ENCODE data around the gene CDK18.

CDK18 gene

GRCh38 chr1:205484985-205485967 is 19.2 kb upstream of the CDK18 start:
- no peaks in the 10 kb centered on the region for H3K4me1 ChIP-seq (ENCODE audit: insufficient read depth, low read length)
- no peak overlapping the region for H3K4me3 ChIP-seq (ENCODE audit: low read length)
- no peaks in the 10 kb centered on the region for H3K36me3 ChIP-seq (ENCODE audit: insufficient read depth, low read length)
- no peaks in the 10 kb centered on the region for H3K9me3 ChIP-seq (ENCODE audit: low read length)
- H2AFZ ChIP-seq (ENCODE audit: low read depth, low read length), result no peak overlapping the region
- H3K27me3 ChIP-seq (ENCODE audit: insufficient read depth, low read length), result peaks cover 39% of the 10 kb centered on the region

- H2AFZ ChIP-seq (ENCODE audit: low read depth, low read length), result no peak overlapping the region
- no peaks in the 10 kb centered on the region for H3K4me1 ChIP-seq (ENCODE audit: insufficient read depth, low read length)
- H3K9me3 ChIP-seq (ENCODE audit: low read length), result no peaks in the 10 kb centered on the region
- H3K4me3 ChIP-seq (ENCODE audit: low read length), result no peak overlapping the region
- peaks cover 35% of the 10 kb centered on the region for H3K27me3 ChIP-seq (ENCODE audit: insufficient read depth, low read length)
- no peaks in the 10 kb centered on the region for H3K36me3 ChIP-seq (ENCODE audit: insufficient read depth, low read length)
Observed at GRCh38 chr1:205486258-205486657, 18.2 kb upstream of the CDK18 start.

GRCh38 chr1:205488074-205488723 is 16.3 kb upstream of the CDK18 start:
- Histone ChIP-seq H3K9me3 (ENCODE audit: low read length) (no peaks in the 10 kb centered on the region), H3K4me1 (ENCODE audit: insufficient read depth, low read length) (no peaks in the 10 kb centered on the region), H2AFZ (ENCODE audit: low read depth, low read length) (no peak overlapping the region), H3K4me3 (ENCODE audit: low read length) (no peak overlapping the region), H3K27me3 (ENCODE audit: insufficient read depth, low read length) (peaks cover 39% of the 10 kb centered on the region), H3K36me3 (ENCODE audit: insufficient read depth, low read length) (no peaks in the 10 kb centered on the region)

GRCh38 chr1:205491794-205492193 is 12.7 kb upstream of the CDK18 start:
- H3K36me3 ChIP-seq (ENCODE audit: insufficient read depth, low read length), result no peaks in the 10 kb centered on the region
- H2AFZ ChIP-seq (ENCODE audit: low read depth, low read length), result no peak overlapping the region
- H3K27me3 ChIP-seq (ENCODE audit: insufficient read depth, low read length), result peaks cover 41% of the 10 kb centered on the region
- no peak overlapping the region for H3K4me3 ChIP-seq (ENCODE audit: low read length)
- H3K9me3 ChIP-seq (ENCODE audit: low read length), result no peaks in the 10 kb centered on the region
- H3K4me1 ChIP-seq (ENCODE audit: insufficient read depth, low read length), result no peaks in the 10 kb centered on the region

GRCh38 chr1:205492201-205492667 is 12.2 kb upstream of the CDK18 start:
- no peak overlapping the region for H3K4me3 ChIP-seq (ENCODE audit: low read length)
- H3K4me1 ChIP-seq (ENCODE audit: insufficient read depth, low read length), result no peaks in the 10 kb centered on the region
- no peaks in the 10 kb centered on the region for H3K36me3 ChIP-seq (ENCODE audit: insufficient read depth, low read length)
- no peak overlapping the region for H2AFZ ChIP-seq (ENCODE audit: low read depth, low read length)
- H3K9me3 ChIP-seq (ENCODE audit: low read length), result no peaks in the 10 kb centered on the region
- H3K27me3 ChIP-seq (ENCODE audit: insufficient read depth, low read length), result peaks cover 41% of the 10 kb centered on the region

GRCh38 chr1:205492774-205493173 is 11.7 kb upstream of the CDK18 start:
- no peaks in the 10 kb centered on the region for H3K9me3 ChIP-seq (ENCODE audit: low read length)
- no peak overlapping the region for H3K4me3 ChIP-seq (ENCODE audit: low read length)
- H3K36me3 ChIP-seq (ENCODE audit: insufficient read depth, low read length), result no peaks in the 10 kb centered on the region
- peaks cover 44% of the 10 kb centered on the region for H3K27me3 ChIP-seq (ENCODE audit: insufficient read depth, low read length)
- no peak overlapping the region for H2AFZ ChIP-seq (ENCODE audit: low read depth, low read length)
- no peaks in the 10 kb centered on the region for H3K4me1 ChIP-seq (ENCODE audit: insufficient read depth, low read length)

GRCh38 chr1:205493241-205494085 is 11.0 kb upstream of the CDK18 start:
- Histone ChIP-seq H2AFZ (ENCODE audit: low read depth, low read length) (no peak overlapping the region), H3K4me1 (ENCODE audit: insufficient read depth, low read length) (no peaks in the 10 kb centered on the region), H3K4me3 (ENCODE audit: low read length) (no peak overlapping the region), H3K9me3 (ENCODE audit: low read length) (no peaks in the 10 kb centered on the region), H3K36me3 (ENCODE audit: insufficient read depth, low read length) (no peaks in the 10 kb centered on the region), H3K27me3 (ENCODE audit: insufficient read depth, low read length) (peaks cover 45% of the 10 kb centered on the region)

- no peak overlapping the region for H3K4me3 ChIP-seq (ENCODE audit: low read length)
- H3K4me1 ChIP-seq (ENCODE audit: insufficient read depth, low read length), result no peaks in the 10 kb centered on the region
- no peaks in the 10 kb centered on the region for H3K36me3 ChIP-seq (ENCODE audit: insufficient read depth, low read length)
- no peak overlapping the region for H2AFZ ChIP-seq (ENCODE audit: low read depth, low read length)
- no peaks in the 10 kb centered on the region for H3K9me3 ChIP-seq (ENCODE audit: low read length)
- peaks cover 45% of the 10 kb centered on the region for H3K27me3 ChIP-seq (ENCODE audit: insufficient read depth, low read length)
Observed at GRCh38 chr1:205494115-205494514, 10.4 kb upstream of the CDK18 start.

GRCh38 chr1:205495237-205495823 is 9.1 kb upstream of the CDK18 start:
- peaks cover 38% of the 10 kb centered on the region for H3K27me3 ChIP-seq (ENCODE audit: insufficient read depth, low read length)
- H3K4me3 ChIP-seq (ENCODE audit: low read length), result no peak overlapping the region
- no peaks in the 10 kb centered on the region for H3K4me1 ChIP-seq (ENCODE audit: insufficient read depth, low read length)
- H2AFZ ChIP-seq (ENCODE audit: low read depth, low read length), result no peak overlapping the region
- H3K36me3 ChIP-seq (ENCODE audit: insufficient read depth, low read length), result no peaks in the 10 kb centered on the region
- H3K9me3 ChIP-seq (ENCODE audit: low read length), result no peaks in the 10 kb centered on the region

- Histone ChIP-seq H3K36me3 (ENCODE audit: insufficient read depth, low read length) (no peaks in the 10 kb centered on the region), H3K4me1 (ENCODE audit: insufficient read depth, low read length) (peaks cover 3% of the 10 kb centered on the region), H3K9me3 (ENCODE audit: low read length) (no peaks in the 10 kb centered on the region), H3K4me3 (ENCODE audit: low read length) (no peak overlapping the region), H2AFZ (ENCODE audit: low read depth, low read length) (no peak overlapping the region), H3K27me3 (ENCODE audit: insufficient read depth, low read length) (peaks cover 39% of the 10 kb centered on the region)
Observed at GRCh38 chr1:205496661-205497060, 7.8 kb upstream of the CDK18 start.

GRCh38 chr1:205497351-205497750 is 7.1 kb upstream of the CDK18 start:
- H3K27me3 ChIP-seq (ENCODE audit: insufficient read depth, low read length), result peaks cover 37% of the 10 kb centered on the region
- H2AFZ ChIP-seq (ENCODE audit: low read depth, low read length), result no peak overlapping the region
- no peaks in the 10 kb centered on the region for H3K9me3 ChIP-seq (ENCODE audit: low read length)
- no peak overlapping the region for H3K4me3 ChIP-seq (ENCODE audit: low read length)
- peaks cover 3% of the 10 kb centered on the region for H3K4me1 ChIP-seq (ENCODE audit: insufficient read depth, low read length)
- no peaks in the 10 kb centered on the region for H3K36me3 ChIP-seq (ENCODE audit: insufficient read depth, low read length)

- peaks cover 6% of the 10 kb centered on the region for H3K4me1 ChIP-seq (ENCODE audit: insufficient read depth, low read length)
- no peaks in the 10 kb centered on the region for H3K36me3 ChIP-seq (ENCODE audit: insufficient read depth, low read length)
- H3K9me3 ChIP-seq (ENCODE audit: low read length), result no peaks in the 10 kb centered on the region
- H2AFZ ChIP-seq (ENCODE audit: low read depth, low read length), result no peak overlapping the region
- no peak overlapping the region for H3K4me3 ChIP-seq (ENCODE audit: low read length)
- peaks cover 42% of the 10 kb centered on the region for H3K27me3 ChIP-seq (ENCODE audit: insufficient read depth, low read length)
Observed at GRCh38 chr1:205499789-205500188, 4.7 kb upstream of the CDK18 start.
